ENCODE results near the gene TMEM106C.

TMEM106C gene, protein sequence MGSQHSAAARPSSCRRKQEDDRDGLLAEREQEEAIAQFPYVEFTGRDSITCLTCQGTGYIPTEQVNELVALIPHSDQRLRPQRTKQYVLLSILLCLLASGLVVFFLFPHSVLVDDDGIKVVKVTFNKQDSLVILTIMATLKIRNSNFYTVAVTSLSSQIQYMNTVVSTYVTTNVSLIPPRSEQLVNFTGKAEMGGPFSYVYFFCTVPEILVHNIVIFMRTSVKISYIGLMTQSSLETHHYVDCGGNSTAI

DNA sequence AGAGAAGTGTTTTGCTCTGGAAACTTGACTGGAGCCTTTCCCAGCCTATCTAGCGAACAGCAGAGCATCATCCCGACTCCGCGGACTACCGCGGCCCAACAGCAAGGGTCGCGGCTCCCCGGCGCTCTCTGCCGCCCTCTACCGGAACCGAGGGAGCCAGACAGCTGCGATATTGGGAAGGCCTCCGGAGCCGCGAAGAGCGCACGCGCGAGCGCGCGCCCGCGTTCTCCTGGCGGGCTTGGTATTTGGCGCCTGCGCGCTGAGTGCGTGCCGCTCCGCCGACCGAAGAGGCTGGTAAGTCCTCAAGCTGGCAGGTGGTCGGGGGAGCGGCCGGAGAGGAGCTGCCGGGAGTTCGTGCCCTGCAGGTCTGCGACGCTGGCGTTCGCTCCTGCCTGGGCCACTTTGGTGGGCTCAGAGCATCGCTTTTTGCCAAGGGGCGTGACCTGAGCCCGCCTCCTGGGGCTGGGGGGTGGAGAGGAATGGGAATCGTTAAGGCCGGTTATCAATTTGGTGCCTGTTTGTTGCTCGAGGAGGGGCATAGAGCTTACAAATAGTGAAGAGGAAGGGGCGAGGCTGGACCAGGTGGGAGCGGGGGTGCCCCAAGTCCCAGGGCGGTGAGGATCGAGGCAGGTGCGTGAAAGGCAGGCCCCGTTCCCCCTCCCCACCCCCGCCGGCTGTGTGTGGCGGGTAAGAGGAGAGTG, at the start of gene TMEM106C:
Gene TMEM106C (plus strand): TSS at position 257 of the 701 bp plus-strand sequence. CDS start 641 bp downstream, outside the sequence.
- DNase-seq (ENCODE audit: low spot score): peak; percentile 95

DNA sequence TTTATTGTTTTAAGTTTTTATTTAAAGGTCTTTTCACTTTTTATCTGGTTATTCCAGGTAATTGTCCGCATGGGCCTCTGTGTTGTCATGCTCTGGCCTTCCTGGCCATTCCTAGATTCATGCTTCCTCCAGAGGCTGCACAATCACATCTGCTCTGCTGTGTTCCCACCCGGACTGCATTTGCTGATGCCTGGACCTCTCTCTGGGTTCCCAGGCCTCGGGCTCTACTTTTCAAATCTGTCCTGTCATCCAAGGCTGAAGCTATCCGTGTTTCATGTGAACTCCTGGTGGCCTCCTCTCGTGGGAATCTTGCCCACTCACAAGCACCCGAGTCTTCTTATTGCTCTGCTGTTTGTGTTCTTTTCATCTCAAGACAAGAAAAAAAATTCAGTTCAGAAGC, 42.5 kb upstream of the TMEM106C start:
- no peak for DNase-seq (ENCODE audit: low spot score)

DNA sequence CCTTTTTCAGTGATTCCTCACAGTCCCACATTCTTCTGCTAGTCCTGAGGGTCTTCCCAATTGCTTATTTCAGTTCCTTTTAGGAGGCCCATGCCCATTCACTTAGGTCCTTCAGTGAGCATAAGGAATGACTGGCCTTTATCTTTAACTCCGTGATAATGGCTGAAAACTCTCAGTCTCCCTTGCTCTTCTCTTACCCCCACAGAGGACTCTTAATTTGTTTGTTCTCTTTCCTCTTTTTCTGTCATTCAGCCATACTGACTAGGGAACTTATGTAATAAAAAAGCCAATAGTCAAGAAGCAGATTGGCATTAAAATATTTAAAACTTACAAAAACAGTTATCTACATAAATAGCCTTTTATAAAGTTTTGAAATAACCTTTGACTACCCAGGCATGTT, 41.5 kb upstream of the TMEM106C start:
- DNase-seq (ENCODE audit: low spot score): no peak

DNA sequence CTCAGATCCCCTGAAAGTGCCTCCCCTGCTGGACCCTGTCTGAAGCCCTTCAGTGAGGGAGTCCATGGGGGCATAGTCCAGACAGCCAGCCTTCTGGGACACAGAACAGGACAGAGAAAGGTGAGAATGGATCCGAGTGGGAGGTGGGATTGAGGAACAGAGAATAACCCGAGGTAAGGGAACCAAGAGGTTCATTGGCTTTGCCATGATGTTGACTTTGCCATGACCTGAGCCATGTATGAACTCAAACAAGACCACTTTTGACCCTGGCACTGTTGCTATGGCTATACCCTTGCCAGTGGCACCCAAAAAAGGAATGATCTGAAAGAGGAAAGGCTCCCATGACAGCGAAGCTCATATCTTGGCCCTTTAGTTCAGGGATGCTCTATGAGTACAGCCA, 36.0 kb upstream of the TMEM106C start:
- DNase-seq (ENCODE audit: low spot score): no peak

DNA sequence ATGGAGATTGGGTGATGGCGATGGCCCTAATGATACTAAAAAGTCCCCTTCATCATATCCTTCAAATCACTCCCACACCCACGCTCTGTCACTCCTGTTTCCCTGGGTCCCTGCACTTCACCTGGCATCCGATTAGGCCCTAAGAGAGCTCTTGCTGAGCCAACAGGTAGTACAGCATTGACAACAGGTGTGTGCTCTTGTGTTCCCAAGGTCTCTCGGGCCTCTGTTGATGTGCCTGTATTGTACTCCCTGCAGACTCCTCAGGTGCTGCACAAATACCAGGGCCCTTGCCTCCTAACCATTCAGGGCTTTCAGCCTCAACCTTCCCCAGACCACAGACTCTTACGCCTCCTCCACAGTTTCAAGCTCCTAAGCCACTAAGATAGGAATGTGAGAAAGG, 32.8 kb upstream of the TMEM106C start:
- no peak for DNase-seq (ENCODE audit: low spot score)

DNA sequence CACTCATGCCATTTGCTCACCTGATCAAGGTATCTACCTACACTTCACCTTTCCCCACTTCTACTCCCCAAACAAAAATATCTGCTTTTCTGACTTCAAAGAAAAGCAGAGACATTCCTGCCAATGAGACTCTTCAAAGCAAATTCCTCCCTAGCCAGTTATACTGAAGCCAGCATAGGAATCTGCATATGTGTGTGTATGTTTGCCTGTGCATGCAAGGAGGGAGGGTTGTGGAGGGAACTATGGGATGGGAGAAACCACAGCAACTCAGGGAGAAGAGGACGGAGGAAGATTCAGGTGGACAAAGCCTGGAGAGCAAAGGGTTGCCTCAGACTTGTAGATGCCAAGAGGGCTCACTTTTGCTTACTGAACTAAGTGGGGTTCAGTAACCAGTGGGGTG, 32.2 kb upstream of the TMEM106C start:
- no peak for DNase-seq (ENCODE audit: low spot score)

DNA sequence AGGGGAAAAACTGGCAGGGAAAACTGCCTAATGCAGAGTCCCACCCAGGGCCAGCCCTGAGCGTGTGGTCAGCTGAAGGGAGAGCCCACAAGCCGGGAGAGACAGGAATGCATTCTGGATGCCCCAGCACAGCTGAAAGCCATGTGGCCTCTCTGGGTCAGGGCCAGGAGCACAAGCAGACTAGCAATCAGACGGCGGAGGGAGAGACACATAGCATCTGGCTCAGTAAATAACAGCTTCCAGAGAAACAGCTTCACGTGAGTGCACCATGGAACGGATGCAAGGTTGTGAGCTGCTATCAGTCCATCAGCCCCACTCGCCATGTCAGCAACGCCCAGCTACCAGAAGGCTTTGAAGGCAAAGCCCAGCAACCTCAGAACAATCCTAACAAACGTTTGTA, 28.2 kb upstream of the TMEM106C start:
- no peak for DNase-seq (ENCODE audit: low spot score)

DNA sequence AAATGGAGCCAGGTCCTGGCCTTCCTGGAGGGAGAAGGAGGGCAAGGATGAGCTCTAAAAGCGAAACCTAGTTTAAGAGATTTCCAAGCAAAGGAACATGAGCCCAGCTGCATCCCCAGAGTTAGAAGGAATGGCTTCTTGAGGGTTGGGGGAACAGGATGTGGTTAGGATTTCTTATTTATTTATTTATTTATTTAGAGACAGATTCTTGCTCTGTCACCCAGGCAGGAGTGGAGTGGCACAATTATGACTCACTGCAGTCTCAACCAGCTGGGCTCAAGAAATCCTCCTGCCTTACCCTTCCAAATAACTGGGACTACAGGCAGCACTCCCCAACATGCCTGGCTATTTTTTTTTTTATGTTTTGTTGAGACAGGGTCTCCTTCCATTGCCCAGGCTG, 25.3 kb upstream of the TMEM106C start:
- DNase-seq (ENCODE audit: low spot score): no peak

DNA sequence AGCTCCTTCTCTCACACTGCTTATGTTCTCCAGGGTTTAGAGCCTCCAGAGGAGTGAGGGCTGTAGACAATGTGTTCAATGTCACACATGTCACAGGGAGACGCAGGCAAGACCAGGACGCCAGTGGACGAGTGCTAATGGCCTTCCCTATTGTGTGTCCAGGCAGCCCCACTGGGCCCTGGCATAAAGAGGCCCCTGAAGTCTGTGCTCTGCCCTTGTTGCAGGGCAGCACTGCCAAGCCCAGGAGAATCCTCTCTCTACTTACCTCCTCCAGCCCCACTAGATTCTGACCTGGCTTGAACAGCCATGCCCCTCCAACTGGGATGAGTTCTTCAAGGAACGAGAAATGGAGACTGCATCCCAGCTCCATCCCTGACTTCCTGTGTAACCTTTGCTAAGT, 24.8 kb upstream of the TMEM106C start:
- no peak for DNase-seq (ENCODE audit: low spot score)

DNA sequence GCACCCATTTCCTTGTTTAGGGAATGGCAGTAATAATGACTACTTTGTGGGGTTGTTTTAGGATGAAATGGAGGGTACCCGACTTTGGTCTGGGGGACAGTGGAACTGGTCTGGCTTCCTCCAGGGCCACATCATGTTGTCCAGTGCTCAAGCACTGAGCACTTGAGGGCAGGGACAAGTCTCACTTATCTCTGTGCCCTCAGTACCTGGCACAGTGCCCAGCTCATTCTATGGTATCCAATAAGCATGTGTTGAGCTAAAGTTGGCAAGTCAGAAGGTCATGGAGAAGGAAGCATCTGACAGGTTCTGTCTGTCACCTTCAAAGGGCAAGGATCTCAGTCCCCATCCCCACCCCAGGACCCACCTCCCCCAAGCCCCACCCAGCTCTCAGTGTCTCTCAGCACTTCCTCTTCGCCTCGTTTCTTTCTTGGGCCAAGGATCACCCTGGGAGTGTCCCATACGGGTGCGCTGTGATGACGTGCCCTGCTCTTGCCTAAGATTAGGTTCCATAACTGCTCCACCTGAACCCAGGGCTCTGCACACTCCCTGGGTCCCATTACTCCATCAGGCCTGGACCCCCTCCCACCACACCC, 24.3 kb upstream of the TMEM106C start:
- no peak for DNase-seq (ENCODE audit: low spot score)

DNA sequence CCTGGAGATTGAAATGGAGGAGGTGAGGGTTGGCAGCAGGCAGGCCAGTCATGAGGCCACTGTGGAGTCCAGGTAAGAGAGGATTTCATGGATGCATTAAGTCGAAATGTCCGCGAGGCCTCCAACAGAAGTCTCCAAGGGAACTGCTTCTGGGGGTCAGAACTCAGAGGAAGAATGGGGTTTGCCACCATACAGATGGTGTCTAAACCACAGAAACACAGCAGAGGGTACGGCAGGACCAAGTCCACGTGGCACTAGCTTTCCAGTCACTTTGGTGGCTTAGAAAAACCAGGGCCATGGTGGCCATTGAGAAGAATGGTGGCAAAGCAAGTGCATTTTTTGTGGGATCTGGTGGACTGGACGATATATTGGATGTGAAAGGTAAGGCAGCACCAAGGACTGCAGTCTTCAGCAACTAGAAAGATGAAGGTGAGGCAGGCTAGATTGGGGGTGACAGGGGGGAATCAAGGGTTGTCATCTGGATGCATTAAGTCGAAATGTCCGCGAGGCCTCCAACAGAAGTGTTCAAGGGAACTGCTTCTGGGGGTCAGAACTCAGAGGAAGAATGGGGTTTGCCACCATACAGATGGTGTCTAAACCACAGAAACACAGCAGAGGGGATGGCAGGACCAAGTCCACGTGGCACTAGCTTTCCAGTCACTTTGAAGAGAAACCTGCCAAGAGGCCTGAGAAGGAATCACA, 22.5 kb upstream of the TMEM106C start:
- DNase-seq (ENCODE audit: low spot score): no peak

DNA sequence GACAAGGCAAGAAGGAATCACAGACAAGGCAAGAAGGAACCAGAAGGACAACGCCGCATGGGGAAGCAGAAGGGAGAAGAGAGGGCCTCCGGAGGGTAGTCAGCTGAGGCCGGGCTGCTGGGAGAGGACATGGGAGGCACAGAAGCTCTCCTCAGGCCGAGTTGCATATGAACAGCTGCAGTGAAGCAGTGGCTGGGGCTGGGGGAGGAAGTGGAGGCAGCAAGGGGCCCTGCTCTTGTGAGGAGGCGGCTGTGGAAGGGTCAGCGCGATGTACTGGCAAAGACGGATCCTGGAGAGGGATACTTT, 22.0 kb upstream of the TMEM106C start:
- no peak for DNase-seq (ENCODE audit: low spot score)

DNA sequence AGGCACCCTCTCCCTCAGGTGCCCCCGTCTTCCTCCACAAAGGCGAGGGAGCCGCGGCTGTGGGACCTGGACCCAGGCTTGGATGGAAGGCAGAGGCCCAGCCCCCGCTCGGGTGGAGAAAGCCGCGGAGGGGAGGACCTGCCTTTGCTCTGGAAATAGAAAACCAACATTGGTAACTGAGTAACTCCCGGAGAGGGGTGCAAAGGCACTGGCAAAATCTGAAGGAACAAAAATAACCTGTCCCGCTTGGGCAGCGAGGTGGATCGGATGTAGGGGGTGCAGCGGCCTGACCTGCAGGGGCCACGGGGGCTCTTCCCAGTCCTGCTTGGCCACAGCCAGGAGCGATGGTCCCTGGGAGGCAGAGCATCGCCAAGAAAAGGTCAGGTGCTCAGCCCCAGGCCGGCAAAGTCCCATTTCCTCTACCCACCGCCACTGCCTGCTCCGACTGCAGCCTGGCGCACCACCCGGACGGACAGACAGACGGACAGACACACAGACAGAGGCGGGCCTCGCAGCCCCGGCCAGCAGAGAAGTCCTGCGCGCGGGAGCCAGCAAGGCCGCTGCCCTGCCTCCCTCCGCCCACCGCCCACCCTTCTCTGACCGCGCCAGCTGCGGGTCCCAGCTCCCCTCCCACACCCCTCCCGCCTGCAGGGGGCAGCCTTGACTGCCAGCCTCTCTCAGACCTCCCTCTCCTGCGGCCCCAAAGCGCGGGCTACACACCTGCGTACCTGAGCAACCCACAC, 21.4 kb upstream of the TMEM106C start:
- DNase-seq (ENCODE audit: low spot score): peak; percentile 24

DNA sequence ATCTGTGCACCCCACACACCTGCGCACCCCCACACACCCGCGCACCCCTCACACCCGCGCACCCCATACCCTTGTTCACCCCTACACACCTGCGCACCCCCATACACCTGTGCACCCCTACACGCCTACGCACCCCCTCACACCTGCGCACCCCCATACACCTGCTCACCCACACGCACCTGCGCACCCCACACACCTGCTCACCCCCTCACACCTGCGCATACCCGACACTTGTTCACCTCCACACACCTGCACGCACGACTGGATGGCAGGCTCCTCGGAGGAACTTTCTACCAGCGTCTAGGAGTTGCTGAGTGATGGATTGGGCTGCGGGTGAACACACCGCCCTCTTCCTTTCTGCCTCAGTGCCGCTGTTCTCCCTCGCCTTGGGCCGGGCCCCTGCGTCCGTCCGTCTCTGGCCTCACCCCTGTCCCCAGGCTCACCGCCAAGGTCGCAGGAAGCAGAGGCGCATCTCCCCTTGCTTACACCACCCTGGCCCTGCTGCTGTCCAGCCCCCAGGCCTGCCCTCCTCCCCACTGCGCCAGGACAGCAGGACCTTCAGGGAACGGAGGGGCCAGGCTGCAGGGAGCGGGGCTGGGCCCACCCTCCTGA, 20.7 kb upstream of the TMEM106C start:
- DNase-seq (ENCODE audit: low spot score): no peak

DNA sequence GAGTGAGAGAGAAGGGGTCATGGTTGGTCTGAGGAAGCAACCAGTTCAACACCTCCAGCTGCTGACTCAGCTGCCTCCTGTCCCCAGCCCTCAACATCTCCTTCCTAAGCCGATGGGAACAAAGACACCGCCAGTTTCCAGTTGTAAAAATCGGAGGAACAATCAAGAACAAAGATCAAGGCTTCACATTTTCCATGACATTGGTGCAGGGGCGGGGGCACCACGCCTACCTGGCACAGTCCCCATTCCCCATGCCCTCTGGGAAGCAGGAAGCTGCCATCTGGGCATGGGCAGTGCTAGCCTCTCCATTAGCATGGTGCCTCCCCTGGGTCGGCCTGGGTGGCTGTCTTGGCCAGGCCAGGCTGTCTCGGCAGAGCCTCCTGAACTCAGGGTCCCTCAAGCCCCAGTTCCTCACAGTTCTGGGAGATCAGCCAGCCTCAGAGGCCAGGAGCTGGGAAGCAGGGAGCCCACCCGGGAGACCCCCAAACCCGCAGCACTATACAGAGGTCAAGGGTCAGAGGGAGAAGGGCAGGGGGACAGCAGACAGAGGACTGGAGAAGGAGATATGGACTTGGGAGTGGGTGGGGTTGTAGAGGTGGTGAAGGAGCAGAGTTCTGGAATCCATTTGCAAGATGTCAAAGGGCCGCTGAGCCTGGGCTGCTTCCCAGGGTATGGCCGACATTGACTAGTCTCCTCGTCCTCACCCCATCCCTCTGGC, 19.6 kb upstream of the TMEM106C start:
- no peak for DNase-seq (ENCODE audit: low spot score)

DNA sequence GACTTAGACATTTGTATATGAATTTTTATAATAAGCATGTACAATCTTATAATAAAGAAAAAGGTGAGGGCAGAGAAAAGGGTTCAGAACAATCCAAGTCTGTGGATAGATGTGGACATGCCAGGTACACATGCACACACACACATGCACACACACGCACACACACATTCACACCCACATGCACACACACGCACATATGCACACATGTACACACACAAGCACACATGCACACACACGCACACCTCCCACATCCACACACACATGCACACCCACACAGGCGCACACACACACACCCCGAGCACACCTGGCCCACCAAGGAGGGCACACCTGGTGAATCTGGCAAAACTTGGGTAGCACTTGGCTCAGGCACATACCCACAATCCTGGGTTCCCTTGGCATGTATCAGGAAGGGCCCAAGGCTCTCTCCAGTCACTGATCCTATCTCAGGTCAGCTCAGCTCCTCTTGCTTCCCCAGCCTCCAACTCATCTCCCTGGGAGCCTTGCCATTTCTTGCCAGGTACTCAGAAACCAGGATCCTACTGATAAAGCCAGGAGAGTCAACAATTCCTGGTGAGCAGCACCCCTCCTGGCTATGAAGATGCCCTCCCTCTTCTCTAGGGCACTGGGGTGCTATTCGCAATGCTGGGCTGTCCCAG, 18.6 kb upstream of the TMEM106C start:
- no peak for DNase-seq (ENCODE audit: low spot score)

DNA sequence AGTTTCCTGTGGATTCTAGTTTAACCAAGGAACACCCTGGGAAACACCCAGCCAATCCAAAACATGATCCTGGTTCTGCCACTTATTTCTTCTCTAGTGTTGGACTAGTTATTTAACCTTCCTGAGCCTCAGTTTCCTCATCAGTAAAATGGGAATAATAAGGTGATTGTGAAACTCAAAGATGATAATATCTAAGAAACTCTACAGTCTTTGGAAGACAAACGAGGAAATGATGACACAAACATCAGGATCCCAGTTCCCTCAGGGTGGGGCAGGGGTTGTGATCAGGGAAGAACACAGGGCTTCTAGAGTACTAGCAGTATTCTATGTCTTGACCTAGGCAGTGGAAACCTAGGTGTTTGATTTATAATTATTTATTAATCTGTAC, 18.1 kb upstream of the TMEM106C start:
- no peak for DNase-seq (ENCODE audit: low spot score)

DNA sequence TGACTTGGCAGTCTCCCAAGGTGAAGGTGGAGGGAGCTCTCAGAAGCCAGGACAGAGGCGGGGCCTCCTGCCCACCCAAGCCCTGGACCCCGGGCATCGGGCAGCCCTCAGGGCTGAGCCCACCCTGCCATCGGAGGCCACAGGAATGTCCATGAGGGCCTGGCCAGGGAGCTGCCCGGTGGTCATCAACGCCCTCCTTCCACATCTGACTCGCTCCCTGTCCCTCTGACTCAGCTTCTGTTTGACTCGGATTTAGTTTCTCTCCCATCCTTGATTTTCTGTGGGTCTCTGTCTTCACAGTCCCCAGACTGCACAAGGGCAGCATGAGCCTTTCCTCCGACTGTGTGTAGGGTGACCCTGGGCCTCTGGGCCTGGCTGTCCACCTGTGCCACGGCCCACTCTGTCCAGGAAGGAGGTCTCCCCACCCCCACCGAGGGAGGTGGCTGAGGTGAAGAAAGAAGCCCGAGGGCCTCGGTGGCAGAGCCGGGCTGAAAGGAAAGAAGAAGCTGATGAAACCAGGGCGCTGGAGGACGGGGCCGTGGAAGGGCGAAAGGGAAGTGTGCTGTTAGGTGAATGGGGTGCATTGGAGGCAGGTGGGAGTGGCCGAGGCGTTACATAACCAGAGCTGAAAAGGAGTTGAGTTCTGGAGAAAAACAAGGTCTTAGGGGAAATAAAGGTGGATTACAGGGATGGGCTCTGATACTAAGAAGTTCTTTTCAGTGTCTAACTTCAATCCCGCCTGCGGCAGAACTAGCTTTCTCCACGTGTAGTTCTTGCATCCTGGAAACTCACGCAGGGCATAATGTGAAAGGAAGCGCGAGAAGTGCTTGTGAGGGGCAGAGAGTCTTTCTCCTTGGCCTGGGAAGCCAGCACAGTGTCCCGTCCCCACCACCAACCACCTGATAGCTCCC, 16.7 kb upstream of the TMEM106C start:
- DNase-seq (ENCODE audit: low spot score): no peak

DNA sequence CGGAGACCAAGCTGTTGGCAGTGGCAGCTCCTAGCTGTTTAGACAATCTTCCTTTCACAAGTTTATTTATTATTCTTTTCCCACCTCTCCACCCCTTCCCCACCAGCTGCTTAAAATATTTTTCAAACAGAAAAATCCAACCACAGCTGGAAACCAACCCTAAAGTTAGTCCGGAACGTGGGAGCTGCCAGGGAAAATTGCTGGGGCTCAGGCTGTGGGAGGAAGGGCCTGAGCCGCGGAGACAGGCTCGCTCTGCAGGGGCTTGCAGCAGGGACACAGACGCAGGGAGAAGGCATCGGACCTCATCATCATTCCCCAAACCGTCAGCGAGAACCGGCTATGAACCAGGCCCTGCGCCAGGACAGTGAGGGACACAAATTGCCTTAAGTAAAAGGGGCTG, 16.1 kb upstream of the TMEM106C start:
- no peak for DNase-seq (ENCODE audit: low spot score)

Data from activated CD4-positive, alpha-beta T cell treated with anti-CD3 and anti-CD28 coated beads, Interleukin-2, Interleukin-4, amounts not matched to agents 100 ng/mL and 50 ng/mL, durations not matched to agents 16 hours and 8 hours (primary cell).